ENCODE measurements around the gene OTUB1. TPM values are rescaled to one million over a fixed set of nuclear protein-coding genes. Genes with fewer than 3 reads are reported as not detected.
A peak's percentile ranks its signal among the peaks of the same experiment; 100 is the strongest.

The OTUB1 gene
- total and polyA plus RNA-seq, 2 of the 13 experiments (the other 11 are each of a cell fraction or from before 2014, with no cell fraction given) = 58.8 to 130 TPM

GRCh38 chr11:63974259-63975143 lies 11.7 kb upstream of the OTUB1 start, which contains the start of gene COX8A (continued):
- TF ChIP-seq ZNF513 (CRISPR knock-in tag; conservative IDR thresholded peaks at IDR 0.05) = no peak
- TF ChIP-seq KLF15 (CRISPR knock-in tag; IDR thresholded peaks at IDR 0.05; ENCODE audit: borderline replicate concordance) = peak; percentile 41; the same call in 1 of the 2 replicates
- no peak for TF ChIP-seq ZBTB8A (CRISPR knock-in tag; IDR thresholded peaks at IDR 0.05; ENCODE audit: borderline replicate concordance, low read depth)
- TF ChIP-seq SNAI1 (CRISPR knock-in tag; IDR thresholded peaks at IDR 0.05; ENCODE audit: borderline replicate concordance) = no peak
- peak; percentile 85; the same call in 1 of the 2 replicates for TF ChIP-seq ZNF558 (CRISPR knock-in tag; IDR thresholded peaks at IDR 0.05; ENCODE audit: borderline replicate concordance)
- no peak for TF ChIP-seq KDM4B (CRISPR knock-in tag; IDR thresholded peaks at IDR 0.05)
- TF ChIP-seq ATM (IDR thresholded peaks at IDR 0.05; ENCODE audit: borderline replicate concordance) = no peak
- 0 out of 2 replicates have a peak, but pooled peaks have one; percentile 18 for TF ChIP-seq ZNF343 (CRISPR knock-in tag; IDR thresholded peaks at IDR 0.05)
- TF ChIP-seq HMGXB4 (CRISPR knock-in tag; IDR thresholded peaks at IDR 0.05; ENCODE audit: borderline replicate concordance in 1 of 2, low read depth in 1 of 2) = peak; percentile 83 to 92; a peak in 3 of 4 replicates
- TF ChIP-seq HNRNPLL (IDR thresholded peaks at IDR 0.05; ENCODE audit: low read depth, low read length, poor library complexity, severe bottlenecking) = no peak
- TF ChIP-seq AHDC1 (CRISPR knock-in tag; IDR thresholded peaks at IDR 0.05; ENCODE audit: borderline replicate concordance) = peak; percentile 58; the same call in 1 of the 2 replicates
- no peak for TF ChIP-seq NFIB (CRISPR knock-in tag; IDR thresholded peaks at IDR 0.05; ENCODE audit: borderline replicate concordance)
- no peak; the same call in 1 of the 2 replicates for TF ChIP-seq HNF4A (CRISPR knock-in tag; IDR thresholded peaks at IDR 0.05)
- no peak for TF ChIP-seq PRDM4 (CRISPR knock-in tag; IDR thresholded peaks at IDR 0.05; ENCODE audit: borderline replicate concordance)
- no peak for TF ChIP-seq FOXA1 (IDR thresholded peaks at IDR 0.05)
- TF ChIP-seq FOXA1 (CRISPR knock-in tag; IDR thresholded peaks at IDR 0.05) = no peak
